Activated T-helper 9 cell treated with anti-CD3 and anti-CD28 coated beads, Interleukin-2, amount 50 U/mL, for 16 hours (primary cell): ENCODE measurements around the gene DLEC1.

Source experiments
- DNase-seq: peaks from one replicate; pipeline ENCODE4 v3.0.0-alpha.2; 2020; ENCODE audit warnings: low read depth

The DLEC1 gene

GRCh38 chr3:38108649-38109579 lies 69.9 kb downstream of the DLEC1 start:
- no peak for DNase-seq

GRCh38 chr3:38109580-38110313 lies 70.7 kb downstream of the DLEC1 start:
- DNase-seq, result no peak

- no peak for DNase-seq
These were observed 71.5 kb downstream of the DLEC1 start for GRCh38 chr3:38110314-38111050.

DNA sequence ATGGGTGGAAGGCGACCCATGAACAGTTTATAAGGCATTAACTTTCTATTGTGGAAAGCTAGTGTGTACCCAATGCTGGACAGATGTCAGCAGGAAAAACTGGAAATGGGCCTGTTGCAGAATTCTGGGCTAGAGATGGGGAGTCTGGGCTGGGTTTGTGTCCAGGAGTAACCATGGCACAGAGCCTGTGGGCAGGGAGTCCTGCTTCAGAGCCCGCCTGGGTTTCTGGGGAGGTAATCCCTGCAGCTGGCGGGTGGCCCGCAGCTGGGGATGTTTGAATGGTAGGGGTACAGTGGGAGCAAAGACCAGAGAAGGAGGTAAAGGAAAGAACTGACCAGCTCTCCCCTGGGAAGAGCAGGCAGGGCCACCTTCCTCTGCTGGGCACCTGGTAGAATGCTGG lies 72.2 kb downstream of the DLEC1 start:
- no peak for DNase-seq

GRCh38 chr3:38111696-38112377 lies 72.8 kb downstream of the DLEC1 start:
- DNase-seq, result no peak

DNA sequence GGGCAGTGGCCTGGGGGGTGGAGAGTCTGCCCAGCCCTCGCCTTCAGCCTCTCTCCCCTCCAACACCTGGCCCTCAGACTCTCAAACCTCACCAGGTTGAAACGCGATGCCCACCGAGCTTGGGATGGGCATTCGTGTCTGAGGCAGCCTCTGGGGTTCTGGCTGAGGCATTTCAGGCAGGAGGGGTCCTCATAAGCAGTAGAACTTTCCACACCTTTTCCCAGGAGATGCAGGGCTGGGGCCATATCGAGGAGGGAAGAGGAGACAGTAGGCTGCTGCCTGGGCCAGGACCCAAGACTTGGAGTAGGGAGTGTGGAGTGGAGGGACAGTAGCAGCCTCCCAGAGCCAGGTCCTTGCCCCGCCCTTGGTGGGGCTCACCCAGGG lies 73.4 kb downstream of the DLEC1 start:
- no peak for DNase-seq

- DNase-seq, result no peak
These were observed 75.3 kb downstream of the DLEC1 start for GRCh38 chr3:38114052-38114874.

GRCh38 chr3:38114875-38115644 lies 76.1 kb downstream of the DLEC1 start:
- no peak for DNase-seq

DNA sequence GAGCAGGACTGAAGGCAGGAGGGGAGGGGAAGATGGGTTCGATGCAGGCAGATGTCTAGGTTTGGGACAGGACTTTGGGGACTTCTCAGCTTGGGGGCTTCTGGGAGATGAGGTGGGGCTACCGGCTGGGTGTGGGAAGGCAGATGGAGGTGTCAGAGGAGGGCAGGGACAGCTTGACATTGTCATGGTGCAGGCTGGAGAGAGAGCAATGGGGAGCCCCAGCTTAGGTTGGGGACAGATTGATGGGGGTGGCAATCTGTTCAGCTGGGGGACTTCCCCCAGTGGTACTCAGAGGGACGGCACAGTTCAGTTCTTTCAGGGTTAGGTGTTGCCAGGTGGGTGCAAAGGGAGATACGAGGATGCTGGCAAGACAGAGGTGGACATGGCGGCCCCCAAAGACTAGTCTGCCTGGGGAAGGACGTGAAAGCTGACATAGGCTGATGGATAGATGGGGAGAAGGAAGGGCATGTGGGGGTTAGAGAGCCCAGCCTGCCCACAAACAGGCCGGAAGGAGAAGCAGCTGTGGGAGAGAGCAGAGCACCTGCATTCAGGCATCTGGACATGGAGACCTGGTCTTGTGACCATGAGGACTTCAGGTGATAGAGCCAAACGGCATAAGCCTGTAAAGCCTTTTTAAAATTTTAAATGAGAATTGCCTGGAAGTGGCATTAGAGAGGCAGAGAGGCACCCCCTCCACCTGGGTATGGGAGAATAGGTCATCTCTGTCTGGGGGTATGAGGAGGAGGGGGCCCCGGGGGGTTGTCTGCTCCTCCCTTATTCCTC lies 76.8 kb downstream of the DLEC1 start:
- DNase-seq, result no peak

GRCh38 chr3:38116471-38117162 lies 77.6 kb downstream of the DLEC1 start:
- no peak for DNase-seq

DNA sequence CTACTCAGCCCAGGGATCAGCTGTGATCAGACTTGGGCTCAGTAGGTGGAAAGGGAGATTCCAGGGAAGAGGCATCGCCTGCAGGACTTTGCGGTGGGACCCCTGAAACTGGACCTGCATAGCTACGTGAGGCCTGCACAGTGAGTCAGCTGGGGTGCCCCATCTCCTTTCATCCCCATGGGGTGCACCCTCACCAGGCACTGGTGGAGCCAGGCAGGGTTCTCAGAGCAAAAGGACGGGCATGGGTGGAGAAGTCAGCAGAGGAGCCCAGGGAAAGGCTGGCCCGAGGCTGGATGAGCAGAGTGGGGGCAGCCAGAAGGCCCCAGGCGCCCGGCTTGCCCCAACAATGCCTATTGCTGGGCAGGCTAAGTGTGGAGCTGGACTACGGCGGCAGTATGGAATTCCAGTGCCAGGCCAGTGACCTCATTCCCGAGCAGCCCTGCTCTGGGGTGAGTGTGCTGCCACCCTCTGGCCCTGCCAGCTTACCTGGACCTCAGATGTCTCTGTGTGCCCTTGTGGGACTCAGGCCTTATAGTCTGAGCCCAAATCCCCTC lies 78.2 kb downstream of the DLEC1 start:
- no peak for DNase-seq

DNA sequence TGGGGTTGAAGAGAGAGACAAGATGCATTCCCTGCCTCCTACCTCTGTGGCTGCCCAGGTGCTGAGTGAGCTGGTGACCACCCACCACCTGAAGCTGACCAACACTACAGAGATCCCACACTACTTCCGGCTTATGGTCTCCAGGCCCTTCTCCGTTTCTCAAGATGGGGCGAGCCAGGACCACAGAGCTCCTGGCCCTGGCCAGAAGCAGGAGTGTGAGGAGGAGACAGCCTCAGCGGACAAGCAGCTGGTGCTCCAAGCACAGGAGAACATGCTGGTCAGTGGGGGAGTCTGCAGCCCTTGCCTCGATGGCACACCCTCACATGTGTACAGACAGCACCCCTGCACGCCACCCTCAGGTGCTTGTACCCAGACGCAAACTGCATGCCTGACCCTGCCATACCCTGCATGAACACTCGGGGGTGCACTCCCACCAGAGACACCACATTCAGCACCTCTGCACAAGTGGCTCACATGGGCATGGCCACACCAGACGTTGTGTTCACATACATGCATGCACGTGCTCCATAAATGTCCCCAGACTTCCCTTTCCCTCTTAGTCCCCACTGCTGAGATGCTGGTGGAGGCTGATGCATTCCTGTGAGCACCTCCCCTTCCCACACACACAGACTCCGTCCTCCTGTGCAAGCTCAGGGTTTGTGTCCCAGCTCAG lies 78.9 kb downstream of the DLEC1 start:
- DNase-seq, result peak; percentile 34

DNA sequence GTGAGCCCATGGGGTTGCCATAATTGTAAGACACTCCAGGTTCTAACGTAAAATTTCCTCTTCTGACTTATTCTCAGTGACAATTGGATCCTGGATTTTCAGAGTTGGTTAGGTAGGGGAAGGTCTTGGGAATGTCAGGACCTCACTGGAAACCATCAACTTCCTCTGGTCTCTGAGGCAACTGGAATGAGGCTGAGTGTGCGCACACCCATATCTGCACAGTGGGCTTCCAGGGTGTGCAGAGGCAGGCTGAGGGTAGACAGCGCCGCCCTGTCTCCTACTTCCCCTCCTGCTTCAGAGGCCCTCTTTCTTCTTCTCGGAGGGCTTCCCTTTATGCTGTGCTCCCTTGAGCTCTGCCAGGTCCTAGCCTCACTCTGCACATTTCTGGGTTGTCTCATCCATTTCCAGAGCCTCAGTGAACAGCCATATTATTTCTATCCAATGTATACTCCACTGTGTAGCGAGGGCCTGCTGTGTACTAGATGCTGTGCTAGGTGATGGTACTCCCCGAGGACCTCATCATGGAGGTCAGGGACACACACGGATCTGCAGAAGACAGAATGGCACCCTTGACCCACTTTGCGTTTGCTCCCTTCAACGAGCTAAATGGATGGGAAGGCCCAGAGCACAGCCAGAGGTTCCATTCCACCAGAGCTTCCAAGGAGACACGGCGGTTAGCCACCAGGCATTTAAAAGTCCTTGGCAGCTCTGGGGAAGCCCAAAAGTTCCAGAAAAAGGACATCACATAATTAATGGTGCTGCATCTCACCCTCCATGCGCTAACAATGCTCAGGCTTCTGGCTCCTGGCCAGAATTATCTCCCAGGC lies 79.6 kb downstream of the DLEC1 start:
- no peak for DNase-seq

DNA sequence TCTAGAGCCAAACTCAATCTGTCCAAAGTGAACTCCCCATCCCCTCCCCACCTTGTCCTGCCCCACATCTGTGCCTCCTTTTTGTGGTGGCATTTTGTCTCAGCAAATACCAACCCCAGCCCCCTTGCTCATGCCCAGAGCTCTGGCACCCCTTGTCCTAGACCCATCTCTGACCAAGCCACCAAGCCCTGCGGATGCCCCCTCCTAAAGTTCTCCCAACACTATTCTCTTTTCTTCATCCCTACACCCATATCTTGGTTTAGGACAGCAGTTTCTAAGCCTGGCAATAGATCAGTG lies 80.2 kb downstream of the DLEC1 start:
- no peak for DNase-seq

DNA sequence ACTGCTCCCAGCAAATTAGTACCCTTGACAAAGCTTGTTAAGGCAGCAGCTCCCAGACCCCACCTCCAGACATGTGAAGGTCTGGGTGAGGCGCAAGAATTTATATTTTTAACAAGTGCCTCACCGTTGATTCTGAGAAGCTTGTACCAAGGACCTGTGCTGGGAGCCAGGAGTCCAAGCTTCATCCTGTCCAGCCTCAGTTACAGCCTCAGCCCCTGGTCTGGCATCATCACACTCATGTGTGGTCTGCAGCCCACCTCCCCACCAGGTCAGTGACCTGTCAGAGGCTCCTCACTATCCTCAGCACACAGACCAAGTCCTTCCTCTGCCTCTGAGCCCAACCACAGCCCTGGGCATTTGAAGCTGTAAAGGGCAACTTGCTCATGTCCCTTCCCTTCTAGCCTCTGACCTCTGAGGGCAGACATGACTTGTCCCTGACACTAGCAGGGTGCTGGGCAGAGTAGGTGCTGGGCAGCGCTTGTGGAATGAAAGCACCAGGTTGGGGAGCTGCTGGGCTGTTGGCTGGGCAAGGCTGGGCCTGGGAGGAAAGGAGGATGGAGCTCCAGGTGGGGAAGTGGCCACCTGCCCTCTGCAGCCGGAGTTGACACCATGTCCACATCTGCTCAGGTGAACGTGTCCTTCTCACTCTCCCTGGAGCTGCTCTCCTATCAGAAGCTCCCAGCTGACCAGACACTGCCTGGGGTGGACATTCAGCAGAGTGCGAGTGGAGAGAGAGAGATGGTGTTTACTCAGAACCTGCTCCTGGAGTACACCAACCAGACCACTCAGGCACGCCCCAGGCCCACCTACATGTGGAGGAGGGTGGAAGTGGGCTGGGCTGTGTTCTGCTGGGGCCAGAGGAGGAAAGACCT lies 81.0 kb downstream of the DLEC1 start:
- DNase-seq, result no peak

DNA sequence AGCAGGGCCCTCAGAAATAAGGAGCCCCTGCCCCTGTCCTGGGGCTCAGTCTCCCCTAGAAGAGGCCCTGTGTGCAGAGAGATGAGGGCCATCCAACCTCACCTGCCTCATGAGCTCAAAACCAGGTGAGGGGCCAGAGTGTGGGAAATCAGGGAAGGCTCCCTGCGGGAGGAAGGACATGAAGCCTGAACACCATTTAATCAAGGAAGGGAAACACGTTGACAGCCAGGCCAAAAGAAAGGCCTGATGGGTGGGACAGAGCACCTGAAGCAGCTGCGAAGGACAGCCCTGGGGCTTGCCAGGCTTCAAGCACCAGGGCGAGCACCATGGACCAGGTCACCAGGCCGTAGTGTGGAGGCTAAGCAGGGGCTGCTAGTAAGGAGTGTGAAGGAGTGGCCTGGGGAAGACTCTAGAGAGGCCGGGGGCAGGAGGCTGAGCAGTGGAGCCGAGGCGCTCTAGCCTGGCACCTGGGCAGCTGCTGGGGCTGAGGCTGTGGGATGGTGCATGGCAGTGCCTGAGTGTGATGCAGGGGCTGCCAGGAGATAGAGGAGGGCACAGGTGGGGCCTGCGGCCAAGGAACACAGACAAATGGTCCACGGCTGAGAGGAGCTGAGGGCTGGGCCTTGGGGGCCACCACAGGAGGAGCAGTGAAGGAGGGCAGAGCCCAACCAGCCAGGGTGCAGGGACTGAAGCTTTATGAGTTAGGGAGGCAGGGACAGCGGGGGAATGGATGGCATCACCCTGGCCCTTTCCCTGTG lies 81.9 kb downstream of the DLEC1 start:
- no peak for DNase-seq
